OCI-M2 (cell line): Measurements from ENCODE around the gene C2CD4D.
"Not testable (repeated sequence)": the region's sequence is repeated elsewhere in the genome, so short reads cannot be mapped to it uniquely, and the experiment has no call there.

Experiments
- DNase-seq: peaks from one replicate; lab custom pipeline; 2025; ENCODE audit not compliant: unreplicated experiment; lab: John Stamatoyannopoulos, UW

The C2CD4D gene

GRCh38 chr1:151839457-151840403 lies at the start of gene C2CD4D:
Gene C2CD4D, minus strand, starts transcription at chr1:151839820. Its CDS starts 831 bp downstream, at chr1:151838989.
- no peak for DNase-seq

GRCh38 chr1:151888972-151889570 lies 49.5 kb upstream of the C2CD4D start:
- no peak for DNase-seq

GRCh38 chr1:151887028-151887427 lies 47.4 kb upstream of the C2CD4D start:
- DNase-seq, result no peak

- DNase-seq, result no peak
Measured at GRCh38 chr1:151885479-151885878, 45.9 kb upstream of the C2CD4D start.

- not testable (repeated sequence) for DNase-seq
Measured at GRCh38 chr1:151884879-151885278, 45.3 kb upstream of the C2CD4D start.

- not testable (repeated sequence) for DNase-seq
Measured at GRCh38 chr1:151884445-151884844, 44.8 kb upstream of the C2CD4D start.

GRCh38 chr1:151883898-151884297 lies 44.3 kb upstream of the C2CD4D start:
- not testable (repeated sequence) for DNase-seq

- DNase-seq, result not testable (repeated sequence)
Measured at GRCh38 chr1:151882918-151883317, 43.3 kb upstream of the C2CD4D start.

- no peak for DNase-seq
Measured at GRCh38 chr1:151882466-151882865, 42.8 kb upstream of the C2CD4D start.

GRCh38 chr1:151881479-151881878 lies 41.9 kb upstream of the C2CD4D start:
- no peak for DNase-seq

- no peak for DNase-seq
Measured at GRCh38 chr1:151875419-151876097, 35.9 kb upstream of the C2CD4D start.

GRCh38 chr1:151872776-151873175 lies 33.2 kb upstream of the C2CD4D start:
- peak; percentile 11 for DNase-seq

- DNase-seq, result no peak
Measured at GRCh38 chr1:151871284-151872030, 31.8 kb upstream of the C2CD4D start.

GRCh38 chr1:151868486-151868885 lies 28.9 kb upstream of the C2CD4D start:
- DNase-seq, result no peak

- DNase-seq, result no peak
Measured at GRCh38 chr1:151867765-151868411, 28.3 kb upstream of the C2CD4D start.

- DNase-seq, result no peak
Measured at GRCh38 chr1:151867321-151867720, 27.7 kb upstream of the C2CD4D start.

GRCh38 chr1:151864411-151864810 lies 24.8 kb upstream of the C2CD4D start:
- no peak for DNase-seq

GRCh38 chr1:151862604-151863003 lies 23.0 kb upstream of the C2CD4D start:
- no peak for DNase-seq

- DNase-seq, result no peak
Measured at GRCh38 chr1:151860504-151861187, 21.0 kb upstream of the C2CD4D start.

- no peak for DNase-seq
Measured at GRCh38 chr1:151859891-151860293, 20.3 kb upstream of the C2CD4D start.
